ACC112 (cell line): ENCODE results near the gene NMBR.
"Not testable (repeated sequence)": the region's sequence is repeated elsewhere in the genome, so short reads cannot be mapped to it uniquely, and the experiment has no call there.

Source experiments
- H2AFZ ChIP-seq: fragments of 200-600 bp; sonication (generic); one replicate; pipeline ENCODE4 v1.6.0; 2017; ENCODE audit warnings: antibody characterized with exemption, low read length; ENCODE audit not compliant: unreplicated experiment
- H3K27ac ChIP-seq: fragments of 200-600 bp; sonication (generic); 2 replicates; pipeline ENCODE4 v1.5.1; 2014; ENCODE audit warnings: low read depth, mild to moderate bottlenecking, antibody characterized with exemption, low read length, moderate library complexity
- H3K27me3 ChIP-seq: fragments of 200-600 bp; sonication (generic); 2 replicates; pipeline ENCODE4 v1.6.1; 2014; ENCODE audit warnings: mild to moderate bottlenecking, antibody characterized with exemption, low read length, moderate library complexity, mixed read lengths; ENCODE audit not compliant: insufficient read depth
- H3K36me3 ChIP-seq: fragments of 200-600 bp; sonication (generic); 2 replicates; pipeline ENCODE4 v1.6.1; 2016; ENCODE audit warnings: mild to moderate bottlenecking, antibody characterized with exemption, low read length, moderate library complexity, mixed read lengths; ENCODE audit not compliant: insufficient read depth
- H3K4me1 ChIP-seq: fragments of 200-600 bp; sonication (generic); one replicate; pipeline ENCODE4 v1.6.1; 2016; ENCODE audit warnings: low read length, mixed read lengths; ENCODE audit not compliant: insufficient read depth, unreplicated experiment, control insufficient read depth
- H3K4me3 ChIP-seq: fragments of 200-600 bp; sonication (generic); 2 replicates; pipeline ENCODE4 v1.5.1; 2014; ENCODE audit warnings: mild to moderate bottlenecking, low read depth, low read length
- H3K79me2 ChIP-seq: fragments of 200-600 bp; sonication (generic); one replicate; pipeline ENCODE4 v1.6.0; 2016; ENCODE audit warnings: low read length; ENCODE audit not compliant: control insufficient read depth, unreplicated experiment, insufficient read depth

The NMBR gene

GRCh38 chr6:142030115-142030619 is 116.8 kb downstream of the NMBR start:
- no peak overlapping the region for H2AFZ ChIP-seq
- H3K36me3 ChIP-seq = no peaks in the 10 kb centered on the region
- H3K4me3 ChIP-seq = no peak overlapping the region; the same call in 1 of the 2 replicates
- no peaks in the 10 kb centered on the region for H3K4me1 ChIP-seq
- no peaks in the 10 kb centered on the region for H3K79me2 ChIP-seq
- H3K27ac ChIP-seq = no peak overlapping the region
- H3K27me3 ChIP-seq = no peaks in the 10 kb centered on the region

GRCh38 chr6:142028527-142028926 is 118.4 kb downstream of the NMBR start:
- H3K4me1 ChIP-seq = no peaks in the 10 kb centered on the region
- no peaks in the 10 kb centered on the region for H3K27me3 ChIP-seq
- no peak overlapping the region for H3K4me3 ChIP-seq
- no peaks in the 10 kb centered on the region for H3K36me3 ChIP-seq
- no peak overlapping the region for H2AFZ ChIP-seq
- H3K79me2 ChIP-seq = no peaks in the 10 kb centered on the region
- no peak overlapping the region for H3K27ac ChIP-seq

- H3K36me3 ChIP-seq, H3K4me1 ChIP-seq, H3K27me3 ChIP-seq, H3K79me2 ChIP-seq, H2AFZ ChIP-seq, H3K27ac ChIP-seq, H3K4me3 ChIP-seq: not testable (repeated sequence)
These were observed 119.1 kb downstream of the NMBR start for GRCh38 chr6:142027804-142028203.

- no peak overlapping the region for H2AFZ ChIP-seq
- no peaks in the 10 kb centered on the region for H3K4me1 ChIP-seq
- no peak overlapping the region for H3K27ac ChIP-seq
- no peak overlapping the region for H3K4me3 ChIP-seq
- no peaks in the 10 kb centered on the region for H3K79me2 ChIP-seq
- H3K36me3 ChIP-seq = no peaks in the 10 kb centered on the region
- H3K27me3 ChIP-seq = no peaks in the 10 kb centered on the region
These were observed 119.8 kb downstream of the NMBR start for GRCh38 chr6:142027074-142027473.

GRCh38 chr6:142026471-142026870 is 120.5 kb downstream of the NMBR start:
- no peak overlapping the region for H3K27ac ChIP-seq
- no peak overlapping the region for H2AFZ ChIP-seq
- H3K4me3 ChIP-seq = no peak overlapping the region
- no peaks in the 10 kb centered on the region for H3K4me1 ChIP-seq
- no peaks in the 10 kb centered on the region for H3K27me3 ChIP-seq
- H3K79me2 ChIP-seq = no peaks in the 10 kb centered on the region
- no peaks in the 10 kb centered on the region for H3K36me3 ChIP-seq
